Aorta (tissue), 5 donors: ENCODE results near the gene TMEM272. TPM values are rescaled to one million over a fixed set of nuclear protein-coding genes. Genes with fewer than 3 reads are reported as not detected.

Source experiments
- ATAC-seq: fragments of 200-7000 bp; cut with Tn5 transposase; one replicate; pipeline ENCODE4 v1.9.1; 2022; ENCODE audit warnings: moderate library complexity; ENCODE audit not compliant: low FRiP score
- DNase-seq, 2 donors: peaks; one replicate each; pipeline ENCODE4 v3.0.0-alpha.2; 2020
- H3K27ac ChIP-seq, 2 donors: one replicate each; pipeline ENCODE4 v1.5.1; 2013; ENCODE audit warnings: low read length in 2 of 2, mild to moderate bottlenecking in 2 of 2, moderate library complexity in 2 of 2, control low read depth in 1 of 2, inconsistent platforms in 1 of 2, low read depth in 1 of 2
- H3K27me3 ChIP-seq, 2 donors: one replicate each; pipeline ENCODE4 v1.6.1; 2013; ENCODE audit warnings: control low read depth in 1 of 2, low read length in 1 of 2, mild to moderate bottlenecking in 1 of 2, moderate library complexity in 1 of 2; ENCODE audit not compliant: insufficient read depth in 2 of 2, control insufficient read depth in 1 of 2
- H3K36me3 ChIP-seq, 2 donors: one replicate each; pipeline ENCODE4 v1.6.1; 2013; ENCODE audit warnings: control low read depth in 1 of 2, low read length in 1 of 2, mild to moderate bottlenecking in 1 of 2; ENCODE audit not compliant: insufficient read depth in 2 of 2, control insufficient read depth in 1 of 2
- H3K4me1 ChIP-seq, 2 donors: one replicate each; pipeline ENCODE4 v1.6.1; 2013; ENCODE audit warnings: low read length in 2 of 2, control low read depth in 1 of 2, mild to moderate bottlenecking in 1 of 2, moderate library complexity in 1 of 2; ENCODE audit not compliant: insufficient read depth in 2 of 2, control insufficient read depth in 1 of 2
- H3K4me3 ChIP-seq, 2 donors: one replicate each; pipeline ENCODE4 v1.5.1; 2013; ENCODE audit warnings: low read length in 2 of 2, control low read depth in 1 of 2, mild to moderate bottlenecking in 1 of 2
- H3K9me3 ChIP-seq: one replicate; pipeline ENCODE4 v1.6.1; 2013; ENCODE audit warnings: mild to moderate bottlenecking, low read length; ENCODE audit not compliant: control insufficient read depth
- WGBS, 2 donors: extraction: QIAGEN DNeasy Blood & Tissue Kit; methylation state at CpG; one replicate each; pipeline ENCODE4 v1.1.7; 2013; 5-methylcytosine and 5-hydroxymethylcytosine counted together
- intact Hi-C, 2 donors: fragments of 100-400 bp; cut with DNase I; formaldehyde crosslinking; loops; one replicate each; pipeline versions ENCODE4 v1.14.2 to v1.15.0; 2022
- polyA plus RNA-seq, 2 donors: library from polyadenylated mRNA; stranded (reverse); fragments of 200-250 nt; gene quantifications; one replicate each; pipeline ENCODE4 v1.2.3, GENCODE V29; 2013
- total RNA-seq, 2 donors: library from RNA; stranded (reverse); fragmentation: NEBNext Ultra II Directional; extraction: Animal tissue kit (Norgen Biotek cat#: 25700); gene quantifications; one replicate each; pipeline ENCODE4 v1.2.1, GENCODE V29; 2021
- donor health status: healthy with polysubstance abuse.
- donor health status: Bipolar disorder and iron deficiency.
- donor health status: DM: no; HTN: no; CAD: no.
- donor health status: DM: no; HTN: no; CAD: no.
- donor health status: DM: yes; HTN: yes; CAD: no.

TMEM272 gene
- total and polyA plus RNA-seq, 4 donors = 0.03 to 0.57 (median 0.16) TPM; not detected in 1

DNA sequence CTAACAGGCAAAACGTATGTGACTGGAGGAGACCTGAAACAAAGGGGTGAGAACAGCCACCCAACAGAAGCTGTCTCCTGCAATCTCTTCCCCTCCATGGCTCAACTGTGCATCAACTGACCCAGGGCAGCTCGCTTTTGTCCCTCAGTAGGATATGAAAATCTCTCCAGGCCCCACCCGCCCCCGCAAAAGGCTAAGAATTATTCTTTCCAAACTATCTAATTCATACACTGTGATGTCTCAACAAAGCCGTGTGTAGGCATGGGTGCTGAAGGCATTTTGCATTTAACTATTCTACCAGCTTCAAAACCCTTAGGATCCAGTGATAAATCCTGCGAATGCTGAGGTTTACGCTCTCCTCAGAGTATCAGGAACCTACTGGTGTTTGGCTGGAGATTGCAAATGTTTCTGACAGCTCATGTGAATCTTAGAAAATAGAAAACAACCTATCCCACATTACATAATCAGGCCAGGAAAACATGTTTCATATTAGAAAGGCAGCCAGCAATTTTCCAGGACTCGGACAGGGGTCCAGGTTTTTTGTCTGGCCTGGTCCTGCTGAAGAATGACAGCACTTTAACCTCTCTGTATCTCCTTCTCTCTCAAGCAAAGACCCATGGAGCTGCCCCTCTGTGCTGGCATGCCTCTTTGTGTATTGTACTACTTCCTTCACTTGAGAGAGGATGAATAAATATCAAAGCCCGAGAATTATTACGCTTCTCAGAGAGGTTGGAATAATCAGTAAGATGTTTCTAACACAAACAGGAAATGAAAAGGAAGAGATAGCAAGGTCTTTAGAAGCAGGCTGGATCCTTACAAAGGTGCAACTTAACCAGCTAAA, 58.3 kb downstream of the TMEM272 start:
- no peaks in the 10 kb centered on the region for H3K9me3 ChIP-seq
- DNase-seq = no peak
- no peak overlapping the region for H3K27ac ChIP-seq
- H3K27me3 ChIP-seq = no peaks in the 10 kb centered on the region
- WGBS, 2 donors = 71% methylated on average over 10 of the region's 10 CpGs
- no peak overlapping the region for H3K4me3 ChIP-seq
- intact Hi-C loops = no loop called here
- H3K36me3 ChIP-seq = no peaks in the 10 kb centered on the region
- peak; percentile 35 for ATAC-seq
- no peaks in the 10 kb centered on the region for H3K4me1 ChIP-seq

- intact Hi-C loops = no loop called here
- Histone ChIP-seq H3K9me3 (no peaks in the 10 kb centered on the region), H3K4me3 (no peak overlapping the region), H3K27me3 (no peaks in the 10 kb centered on the region), H3K36me3 (no peaks in the 10 kb centered on the region), H3K27ac (no peak overlapping the region), H3K4me1 (no peaks in the 10 kb centered on the region)
- DNase-seq = peak in 1 of 2 donors; percentile 79
- 34 to 38% methylated on average over 12 of the region's 12 CpGs for WGBS, 2 donors
- peak; percentile 73 for ATAC-seq
Measured at GRCh38 chr13:51785712-51786424, 59.1 kb downstream of the TMEM272 start.

GRCh38 chr13:51784097-51784496, 60.9 kb downstream of the TMEM272 start:
- DNase-seq = no peak
- Histone ChIP-seq H3K4me1 (no peaks in the 10 kb centered on the region), H3K27me3 (no peaks in the 10 kb centered on the region), H3K9me3 (no peaks in the 10 kb centered on the region), H3K4me3 (no peak overlapping the region), H3K36me3 (no peaks in the 10 kb centered on the region), H3K27ac (no peak overlapping the region)
- 95 to 100% methylated on average over 1 of the region's 1 CpG for WGBS, 2 donors
- ATAC-seq = no peak
- intact Hi-C loops = no loop called here

DNA sequence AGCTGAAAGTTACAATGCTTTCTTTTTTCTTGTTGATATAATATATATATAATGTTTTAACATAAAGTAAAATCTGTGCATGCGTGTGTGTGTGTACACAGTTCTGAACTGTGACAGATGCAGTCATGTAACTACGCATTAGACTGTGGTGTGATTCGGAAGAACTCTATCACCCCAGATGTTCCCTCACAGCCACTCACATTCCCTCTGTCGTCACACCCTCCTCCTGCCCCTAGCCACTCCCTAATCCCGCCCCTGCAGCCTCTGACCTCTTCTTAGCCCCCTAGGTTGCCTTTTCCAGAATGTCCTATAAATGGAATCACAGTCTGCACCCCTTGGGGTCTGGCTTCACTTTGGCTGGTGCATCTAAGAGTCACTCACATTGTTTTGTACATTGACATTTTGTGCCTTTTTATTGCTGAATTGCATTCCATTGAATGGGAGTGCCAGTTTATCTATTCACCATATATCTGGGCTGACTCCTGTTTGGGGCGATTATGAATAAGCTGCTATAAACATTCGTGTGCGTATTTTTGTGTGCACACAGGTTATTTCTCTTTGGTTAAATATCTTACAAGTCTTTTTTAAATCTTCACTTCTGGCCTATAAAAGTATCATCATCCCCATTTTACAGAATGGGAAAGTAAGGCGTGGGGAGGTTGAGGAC, 61.4 kb downstream of the TMEM272 start:
- Histone ChIP-seq H3K9me3 (no peaks in the 10 kb centered on the region), H3K27me3 (no peaks in the 10 kb centered on the region), H3K27ac (no peak overlapping the region), H3K36me3 (no peaks in the 10 kb centered on the region), H3K4me3 (no peak overlapping the region), H3K4me1 (no peaks in the 10 kb centered on the region)
- intact Hi-C loops = no loop called here
- DNase-seq (no peak), ATAC-seq (no peak)
- 93 to 94% methylated on average over 9 of the region's 9 CpGs for WGBS, 2 donors

GRCh38 chr13:51782026-51782710, 62.8 kb downstream of the TMEM272 start:
- no peak overlapping the region for H3K4me3 ChIP-seq
- intact Hi-C loops = no loop called here
- H3K27ac ChIP-seq = no peak overlapping the region
- ATAC-seq (no peak), DNase-seq (no peak)
- H3K4me1 ChIP-seq = no peaks in the 10 kb centered on the region
- H3K27me3 ChIP-seq = no peaks in the 10 kb centered on the region
- H3K36me3 ChIP-seq = no peaks in the 10 kb centered on the region
- no peaks in the 10 kb centered on the region for H3K9me3 ChIP-seq
- 78% methylated on average over 15 of the region's 15 CpGs for WGBS, 2 donors

GRCh38 chr13:51781246-51782022, 63.5 kb downstream of the TMEM272 start:
- H3K36me3 ChIP-seq = no peaks in the 10 kb centered on the region
- DNase-seq (no peak), ATAC-seq (no peak)
- H3K4me3 ChIP-seq = no peak overlapping the region
- no peaks in the 10 kb centered on the region for H3K27me3 ChIP-seq
- intact Hi-C loops = no loop called here
- H3K9me3 ChIP-seq = no peaks in the 10 kb centered on the region
- H3K27ac ChIP-seq = no peak overlapping the region
- 71 to 74% methylated on average over 15 of the region's 15 CpGs for WGBS, 2 donors
- H3K4me1 ChIP-seq = no peaks in the 10 kb centered on the region

- intact Hi-C loops = no loop called here
- H3K27me3 ChIP-seq = no peaks in the 10 kb centered on the region
- ATAC-seq (no peak), DNase-seq (no peak)
- H3K4me1 ChIP-seq = no peaks in the 10 kb centered on the region
- H3K9me3 ChIP-seq = no peaks in the 10 kb centered on the region
- no peak overlapping the region for H3K27ac ChIP-seq
- no peak overlapping the region for H3K4me3 ChIP-seq
- WGBS, 2 donors = 83 to 92% methylated on average over 3 of the region's 3 CpGs
- no peaks in the 10 kb centered on the region for H3K36me3 ChIP-seq
Measured at GRCh38 chr13:51780099-51780498, 64.9 kb downstream of the TMEM272 start.

DNA sequence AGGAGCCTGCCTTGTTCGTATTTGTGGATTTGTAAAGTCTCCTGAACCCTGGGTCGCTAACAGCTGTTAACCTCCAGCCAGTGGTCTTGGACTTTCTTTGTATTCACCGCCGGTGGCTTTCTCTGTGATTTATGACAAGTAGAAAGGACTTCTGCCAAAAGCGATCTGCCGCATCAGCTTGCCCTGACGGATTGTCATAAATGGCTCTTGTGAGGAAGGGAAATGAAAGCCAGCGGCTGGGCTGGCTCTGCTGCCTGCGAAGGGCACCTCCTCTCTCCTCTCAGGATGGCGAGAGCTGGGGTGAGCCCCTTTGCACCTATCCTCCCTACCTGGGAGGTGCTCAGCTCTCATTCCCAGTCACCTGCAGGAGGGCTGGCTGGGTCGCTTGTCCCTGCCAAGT, 66.6 kb downstream of the TMEM272 start:
- Histone ChIP-seq H3K4me1 (no peaks in the 10 kb centered on the region), H3K27ac (no peak overlapping the region), H3K4me3 (no peak overlapping the region), H3K9me3 (no peaks in the 10 kb centered on the region), H3K27me3 (no peaks in the 10 kb centered on the region), H3K36me3 (no peaks in the 10 kb centered on the region)
- intact Hi-C loops = no loop called here
- WGBS, 2 donors = 41 to 57% methylated on average over 11 of the region's 11 CpGs
- DNase-seq (no peak), ATAC-seq (peak; percentile 33)
